ENCODE data around the gene ARHGAP42.

DNA sequence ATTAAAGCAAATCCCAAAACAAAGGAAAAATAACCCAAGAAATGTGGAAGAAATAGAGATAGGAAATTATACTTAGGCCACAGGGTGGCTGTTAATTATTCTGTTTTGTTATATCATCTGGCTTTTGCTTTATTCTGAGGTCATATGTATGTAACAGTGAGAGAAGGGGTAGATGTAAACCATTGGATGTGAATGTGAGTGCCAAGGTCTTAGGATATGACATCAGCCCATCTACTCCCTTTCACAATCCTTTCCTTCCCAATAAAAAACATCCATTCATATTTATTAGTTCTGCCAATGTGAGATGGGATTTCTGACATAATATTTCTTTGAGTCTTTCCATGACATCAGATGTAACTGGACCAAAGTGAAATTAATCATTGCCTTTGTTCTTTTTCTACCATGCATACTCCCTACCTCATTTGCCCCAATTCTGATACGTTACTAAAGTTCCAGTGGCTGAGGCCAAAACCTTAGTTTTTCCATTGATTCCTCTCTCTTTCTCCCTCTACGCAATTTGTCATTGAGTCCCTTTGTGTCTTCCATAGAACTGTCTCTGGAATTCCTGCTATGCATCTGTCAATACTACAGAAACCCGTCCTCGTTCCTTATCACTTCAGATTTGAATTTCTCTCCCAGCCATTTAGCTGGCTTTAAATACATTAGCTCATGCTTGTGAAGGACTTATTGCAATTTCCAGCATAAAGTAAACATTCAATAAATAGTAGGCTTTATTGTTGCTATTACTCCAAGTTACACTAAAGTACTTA lies 170.3 kb downstream of the ARHGAP42 start:
- TF ChIP-seq CTCF (IDR thresholded peaks at IDR 0.05) (no peak), POLR2A (IDR thresholded peaks at IDR 0.05) (no peak)
